Uterus (tissue), 4 donors: Measurements from ENCODE around the gene CASK. TPM values are rescaled to one million over a fixed set of nuclear protein-coding genes. Genes with fewer than 3 reads are reported as not detected.

Source experiments
- DNase-seq, 2 donors: peaks; one replicate each; pipeline ENCODE4 v3.0.0-alpha.2; 2019 to 2020
- H3K27ac ChIP-seq, 2 donors: fragments of 200-600 bp; sonication (generic); 1 replicate in 1 of 2; 2 replicates in 1 of 2; pipeline ENCODE4 v1.5.1; 2016 to 2018
- H3K27me3 ChIP-seq, 2 donors: fragments of 200-600 bp; sonication (generic); one replicate each; pipeline ENCODE4 v1.5.1; 2018 to 2019; ENCODE audit warnings: control low read depth in 1 of 2
- H3K36me3 ChIP-seq, 2 donors: fragments of 200-600 bp; sonication (generic); one replicate each; pipeline ENCODE4 v1.5.1; 2019; ENCODE audit warnings: control low read depth in 1 of 2
- H3K4me1 ChIP-seq, 2 donors: fragments of 200-600 bp; sonication (generic); one replicate each; pipeline ENCODE4 v1.5.1; 2018 to 2019; ENCODE audit warnings: control low read depth in 1 of 2
- H3K4me3 ChIP-seq, 2 donors: fragments of 200-600 bp; sonication (generic); 1 replicate in 1 of 2; 2 replicates in 1 of 2; pipeline ENCODE4 v1.5.1; 2018 to 2019; ENCODE audit warnings: mild to moderate bottlenecking in 1 of 2
- H3K9me3 ChIP-seq, 2 donors: fragments of 200-600 bp; sonication (generic); one replicate each; pipeline ENCODE4 v1.5.1; 2019; ENCODE audit warnings: control low read depth in 1 of 2
- POLR2A ChIP-seq, 2 donors: fragments of 450-650 bp; IDR thresholded peaks; one replicate each; pipeline ENCODE4 v1.6.1; 2016; ENCODE audit warnings: antibody characterized with exemption in 2 of 2, mild to moderate bottlenecking in 1 of 2, moderate library complexity in 1 of 2
- intact Hi-C: fragments of 100-400 bp; cut with DNase I; formaldehyde crosslinking; loops from one replicate; pipeline ENCODE4 v1.15.1; 2023; ENCODE audit warnings: low total_unique reads
- total RNA-seq, 4 donors: library from RNA; depleted of rRNA in 3 of 4; stranded (reverse); fragments of >200 nt in 3 of 4; gene quantifications; one replicate each; pipeline versions ENCODE4 v1.1.0 to v1.2.4, GENCODE V29; 2014 to 2023
- TF ChIP-seq, protein P1 (sequence below), 4 experiments: fragments of 200-600 bp in 2 of 4; fragments of 450-650 bp in 2 of 4; sonication (generic) in 2 of 4; IDR thresholded peaks; one replicate each; pipeline ENCODE4 v1.5.1; 2016 to 2019; ENCODE audit warnings: antibody characterized with exemption in 4 of 4, mild to moderate bottlenecking in 2 of 4, moderate library complexity in 1 of 4
- donor health status: DM: yes; HTN: yes; CAD: no.

Gene CASK
- total RNA-seq, 4 donors from 2014 or later = 7.9 to 76.0 (median 40.7) TPM

DNA sequence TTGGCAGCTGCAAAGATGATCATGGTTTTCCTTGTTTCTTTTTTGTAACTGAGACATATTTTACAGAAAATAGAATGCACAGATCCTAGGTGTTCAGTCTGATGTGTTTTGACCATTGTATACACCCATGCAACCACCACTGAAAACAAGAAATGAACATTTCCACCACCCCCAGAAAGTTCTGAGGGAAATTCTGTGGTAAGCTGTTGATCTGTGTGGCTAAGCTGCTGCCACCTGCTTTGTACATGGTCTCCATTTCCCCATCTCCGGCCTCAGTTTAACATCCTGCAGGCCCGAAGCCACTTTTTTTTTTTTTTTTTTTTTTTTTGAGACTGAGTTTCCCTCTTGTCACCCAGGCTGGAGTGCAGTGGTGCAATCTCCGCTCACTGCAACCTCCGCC lies 411.0 kb downstream of the CASK start:
- intact Hi-C loops = no loop called here
- H3K4me3 ChIP-seq = no peak overlapping the region
- no peak overlapping the region for H3K27ac ChIP-seq
- no peak for TF ChIP-seq POLR2A (IDR thresholded peaks at IDR 0.05)
- TF ChIP-seq, protein P1, sequence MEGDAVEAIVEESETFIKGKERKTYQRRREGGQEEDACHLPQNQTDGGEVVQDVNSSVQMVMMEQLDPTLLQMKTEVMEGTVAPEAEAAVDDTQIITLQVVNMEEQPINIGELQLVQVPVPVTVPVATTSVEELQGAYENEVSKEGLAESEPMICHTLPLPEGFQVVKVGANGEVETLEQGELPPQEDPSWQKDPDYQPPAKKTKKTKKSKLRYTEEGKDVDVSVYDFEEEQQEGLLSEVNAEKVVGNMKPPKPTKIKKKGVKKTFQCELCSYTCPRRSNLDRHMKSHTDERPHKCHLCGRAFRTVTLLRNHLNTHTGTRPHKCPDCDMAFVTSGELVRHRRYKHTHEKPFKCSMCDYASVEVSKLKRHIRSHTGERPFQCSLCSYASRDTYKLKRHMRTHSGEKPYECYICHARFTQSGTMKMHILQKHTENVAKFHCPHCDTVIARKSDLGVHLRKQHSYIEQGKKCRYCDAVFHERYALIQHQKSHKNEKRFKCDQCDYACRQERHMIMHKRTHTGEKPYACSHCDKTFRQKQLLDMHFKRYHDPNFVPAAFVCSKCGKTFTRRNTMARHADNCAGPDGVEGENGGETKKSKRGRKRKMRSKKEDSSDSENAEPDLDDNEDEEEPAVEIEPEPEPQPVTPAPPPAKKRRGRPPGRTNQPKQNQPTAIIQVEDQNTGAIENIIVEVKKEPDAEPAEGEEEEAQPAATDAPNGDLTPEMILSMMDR (IDR thresholded peaks at IDR 0.05) = no peak
- DNase-seq = no peak
- H3K4me1 ChIP-seq = no peaks in the 10 kb centered on the region
- no peaks in the 10 kb centered on the region for H3K27me3 ChIP-seq
- H3K36me3 ChIP-seq = no peaks in the 10 kb centered on the region
- H3K9me3 ChIP-seq = no peaks in the 10 kb centered on the region

DNA sequence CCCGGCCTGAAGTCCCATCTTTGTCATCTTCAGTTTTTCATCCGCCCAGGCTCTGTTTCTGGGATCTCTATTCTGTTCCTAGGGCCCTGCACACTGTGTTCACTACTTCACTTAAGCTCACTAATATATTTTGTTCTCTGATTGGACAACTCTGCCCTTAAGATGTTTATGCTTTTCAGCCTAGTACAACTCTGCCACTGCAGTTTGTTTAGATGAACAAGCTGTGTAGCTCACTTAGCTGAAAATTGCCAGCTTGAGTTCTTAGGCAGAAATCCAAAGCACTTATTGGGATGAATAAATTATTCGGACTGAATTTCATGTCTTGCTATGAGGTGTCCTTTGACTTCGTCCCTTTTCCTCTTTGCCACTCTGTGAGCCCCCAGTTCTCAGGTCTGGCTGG lies 415.4 kb downstream of the CASK start:
- H3K27ac ChIP-seq = no peak overlapping the region
- intact Hi-C loops = no loop called here
- no peaks in the 10 kb centered on the region for H3K4me1 ChIP-seq
- no peak for DNase-seq
- H3K9me3 ChIP-seq = no peaks in the 10 kb centered on the region
- TF ChIP-seq POLR2A (IDR thresholded peaks at IDR 0.05) = no peak
- TF ChIP-seq, protein P1 (IDR thresholded peaks at IDR 0.05) = no peak
- no peaks in the 10 kb centered on the region for H3K27me3 ChIP-seq
- no peak overlapping the region for H3K4me3 ChIP-seq
- no peaks in the 10 kb centered on the region for H3K36me3 ChIP-seq

DNA sequence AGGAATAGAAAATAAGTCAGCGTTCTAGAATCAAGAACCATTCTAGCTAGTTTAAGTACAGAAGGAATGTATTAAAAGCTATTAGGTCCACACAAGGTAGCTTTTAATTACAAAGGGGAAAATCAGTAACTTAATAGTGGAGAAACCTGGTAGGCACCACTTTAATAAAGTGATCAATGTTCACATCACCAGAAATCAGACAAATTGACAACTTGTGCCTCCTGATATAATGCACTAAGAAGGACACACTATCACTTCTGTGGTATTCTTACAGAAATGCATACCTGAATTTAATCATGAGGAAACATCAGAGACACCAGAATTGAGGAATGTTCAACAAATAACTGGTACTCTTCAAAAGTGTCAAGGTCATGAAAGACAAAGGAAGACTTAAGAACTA lies 421.4 kb downstream of the CASK start:
- Histone ChIP-seq H3K4me3 (no peak overlapping the region), H3K27me3 (no peaks in the 10 kb centered on the region), H3K27ac (no peak overlapping the region), H3K4me1 (no peaks in the 10 kb centered on the region), H3K36me3 (no peaks in the 10 kb centered on the region), H3K9me3 (no peaks in the 10 kb centered on the region)
- DNase-seq = no peak
- no peak for TF ChIP-seq POLR2A (IDR thresholded peaks at IDR 0.05)
- TF ChIP-seq, protein P1 (IDR thresholded peaks at IDR 0.05) = no peak
- intact Hi-C loops = no loop called here

GRCh38 chrX:41499984-41500383 lies 423.4 kb downstream of the CASK start:
- DNase-seq = no peak
- no peaks in the 10 kb centered on the region for H3K27me3 ChIP-seq
- H3K9me3 ChIP-seq = no peaks in the 10 kb centered on the region
- no peak for TF ChIP-seq POLR2A (IDR thresholded peaks at IDR 0.05)
- TF ChIP-seq, protein P1 (IDR thresholded peaks at IDR 0.05) = no peak
- no peaks in the 10 kb centered on the region for H3K4me1 ChIP-seq
- H3K36me3 ChIP-seq = no peaks in the 10 kb centered on the region
- no peak overlapping the region for H3K4me3 ChIP-seq
- H3K27ac ChIP-seq = no peak overlapping the region
- intact Hi-C loops = no loop called here

- no peak overlapping the region for H3K27ac ChIP-seq
- no peaks in the 10 kb centered on the region for H3K27me3 ChIP-seq
- H3K4me1 ChIP-seq = no peaks in the 10 kb centered on the region
- TF ChIP-seq, protein P1 (IDR thresholded peaks at IDR 0.05) = no peak
- TF ChIP-seq POLR2A (IDR thresholded peaks at IDR 0.05) = no peak
- no peak for DNase-seq
- intact Hi-C loops = no loop called here
- no peaks in the 10 kb centered on the region for H3K9me3 ChIP-seq
- H3K4me3 ChIP-seq = no peak overlapping the region
- H3K36me3 ChIP-seq = no peaks in the 10 kb centered on the region
These were observed 424.2 kb downstream of the CASK start for GRCh38 chrX:41499195-41499594.
